B cell (primary cell): ENCODE measurements around the gene ST6GALNAC2. TPM values are rescaled to one million over a fixed set of nuclear protein-coding genes. Genes with fewer than 3 reads are reported as not detected.

Experiments
- ATAC-seq: fragments of 200-7000 bp; cut with Tn5 transposase; one replicate; pipeline ENCODE4 v1.10.0; 2021; ENCODE audit warnings: low read depth, mild to moderate bottlenecking, moderate number of reproducible peaks, moderate library complexity
- CTCF ChIA-PET: fragments of 350-600 bp; sonication (Branson Sonifier 250); formaldehyde crosslinking; loops from one replicate; lab custom pipeline; 2021; ENCODE audit warnings: antibody characterized with exemption, inconsistent platforms; lab: Charles Lee
- POLR2A ChIA-PET: fragments of 350-600 bp; sonication (Branson Sonifier 250); formaldehyde crosslinking; loops from one replicate; lab custom pipeline; 2021; ENCODE audit warnings: antibody characterized with exemption; lab: Charles Lee
- DNase-seq: peaks from one replicate; pipeline ENCODE4 v3.0.0; 2013
- H2AFZ ChIP-seq: 2 replicates; pipeline ENCODE4 v1.6.1; 2012; ENCODE audit warnings: mild to moderate bottlenecking, low read depth, low read length; ENCODE audit not compliant: insufficient read depth, poor library complexity, severe bottlenecking
- H3K27ac ChIP-seq, 2 donors: 1 replicate in 1 of 2; 2 replicates in 1 of 2; pipeline ENCODE4 v1.5.1; 2012 to 2013; ENCODE audit warnings: low read length in 2 of 2, mild to moderate bottlenecking in 2 of 2, moderate library complexity in 1 of 2
- H3K27me3 ChIP-seq, 4 experiments: fragments of 200-600 bp in 1 of 4; sonication (generic) in 1 of 4; replicated peaks in 1 of 4; 1 replicate in 2 of 4; 2 replicates in 2 of 4; pipeline versions ENCODE4 v1.6.1 to v1.7.0; 2013 to 2016; ENCODE audit warnings: low read length in 3 of 4, mild to moderate bottlenecking in 2 of 4, mixed read lengths in 1 of 4, moderate library complexity in 1 of 4; ENCODE audit not compliant: insufficient read depth in 4 of 4, control insufficient read depth in 3 of 4; ENCODE audit errors: control extremely low read depth in 1 of 4
- H3K36me3 ChIP-seq, 2 experiments: replicated peaks in 1 of 2; 1 replicate in 1 of 2; 2 replicates in 1 of 2; pipeline versions ENCODE4 v1.6.1 to v1.7.1; 2013; ENCODE audit warnings: low read length in 1 of 2; ENCODE audit not compliant: insufficient read depth in 2 of 2, control insufficient read depth in 1 of 2; ENCODE audit errors: control extremely low read depth in 1 of 2, extremely low read depth in 1 of 2
- H3K4me1 ChIP-seq, 2 donors: fragments of 200-600 bp in 1 of 2; sonication (generic) in 1 of 2; 1 replicate in 1 of 2; 2 replicates in 1 of 2; pipeline versions ENCODE4 v1.5.1 to v1.6.1; 2013 to 2017; ENCODE audit warnings: low read length in 2 of 2; ENCODE audit not compliant: control insufficient read depth in 2 of 2, insufficient read depth in 2 of 2
- H3K4me2 ChIP-seq: replicated peaks from 2 replicates; pipeline ENCODE3; 2012; ENCODE audit warnings: mild to moderate bottlenecking, low read depth, low read length; ENCODE audit not compliant: poor library complexity, severe bottlenecking
- H3K4me3 ChIP-seq, 5 experiments: fragments of 200-600 bp in 1 of 5; sonication (generic) in 1 of 5; 1 replicate in 3 of 5; 2 replicates in 2 of 5; pipeline versions ENCODE4 v1.5.1 to v1.7.0; 2011 to 2016; ENCODE audit warnings: low read length in 4 of 5, mild to moderate bottlenecking in 4 of 5, low read depth in 2 of 5, control low read depth in 1 of 5, moderate library complexity in 1 of 5; ENCODE audit not compliant: insufficient read depth in 1 of 5; ENCODE audit errors: control extremely low read depth in 1 of 5, extremely low read depth in 1 of 5
- H3K79me2 ChIP-seq: fragments of 200-600 bp; sonication (generic); one replicate; pipeline ENCODE4 v1.6.0; 2016; ENCODE audit warnings: low read length; ENCODE audit not compliant: control insufficient read depth, insufficient read depth
- H3K9ac ChIP-seq: fragments of 200-600 bp; sonication (generic); 2 replicates; pipeline ENCODE4 v1.6.1; 2017; ENCODE audit warnings: mild to moderate bottlenecking, low read length, moderate library complexity
- H3K9me3 ChIP-seq, 3 donors: one replicate each; pipeline versions ENCODE4 v1.6.1 to v1.7.1; 2013; ENCODE audit warnings: low read length in 2 of 3; ENCODE audit not compliant: control insufficient read depth in 2 of 3, insufficient read depth in 1 of 3; ENCODE audit errors: control extremely low read depth in 1 of 3
- H4K20me1 ChIP-seq: 2 replicates; pipeline ENCODE4 v1.6.0; 2012; ENCODE audit warnings: mild to moderate bottlenecking, low read length; ENCODE audit not compliant: insufficient read depth, control insufficient read depth, poor library complexity, severe bottlenecking
- H3K27ac Mint-ChIP-seq: one replicate; pipeline ENCODE4 v1.8.0; 2021; ENCODE audit warnings: mixed read lengths
- H3K27me3 Mint-ChIP-seq: one replicate; pipeline ENCODE4 v1.8.0; 2021; ENCODE audit warnings: mixed read lengths
- H3K4me1 Mint-ChIP-seq: one replicate; pipeline ENCODE4 v1.8.0; 2021; ENCODE audit warnings: mixed read lengths
- H3K4me3 Mint-ChIP-seq: one replicate; pipeline ENCODE4 v1.8.0; 2021; ENCODE audit warnings: mixed read lengths
- H3K9me3 Mint-ChIP-seq: one replicate; pipeline ENCODE4 v1.8.0; 2022; ENCODE audit warnings: mixed read lengths; ENCODE audit not compliant: insufficient read depth
- EZH2 ChIP-seq: IDR thresholded peaks from 2 replicates; pipeline ENCODE4 v1.6.1; 2012; ENCODE audit warnings: borderline replicate concordance, low read depth, mild to moderate bottlenecking, moderate library complexity, low read length; ENCODE audit not compliant: insufficient read depth, poor library complexity, severe bottlenecking
- WGBS: methylation state at CpG from one replicate; pipeline ENCODE4 v1.1.5; 2013; ENCODE audit warnings: missing lambda C conversion rate; ENCODE audit not compliant: insufficient coverage; 5-methylcytosine and 5-hydroxymethylcytosine counted together
- intact Hi-C: fragments of 100-400 bp; cut with micrococcal nuclease; formaldehyde crosslinking; loops from one replicate; pipeline ENCODE4 v1.10.0; 2022
- polyA plus RNA-seq: library from polyadenylated mRNA; depleted of rRNA; stranded (reverse); fragments of >200 nt; gene quantifications from 2 replicates; pipeline ENCODE4 v1.2.3, GENCODE V29; 2012
- total RNA-seq, 2 donors: library from RNA; stranded (reverse); fragments of 120-200 nt in 1 of 2; gene quantifications; 1 replicate in 1 of 2; 2 replicates in 1 of 2; pipeline versions ENCODE4 v1.2.3 to v1.2.4, GENCODE V29; 2013 to 2022
- TF ChIP-seq, protein P1 (sequence below): fragments of 200-600 bp; IDR thresholded peaks from one replicate; pipeline ENCODE4 v1.8.0; 2022; ENCODE audit warnings: antibody characterized with exemption, mild to moderate bottlenecking

The ST6GALNAC2 gene
- total and polyA plus RNA-seq, 2 donors (not counting 1 experiment from before 2014, with no cell fraction given) = 0.58 to 2.7 TPM

DNA sequence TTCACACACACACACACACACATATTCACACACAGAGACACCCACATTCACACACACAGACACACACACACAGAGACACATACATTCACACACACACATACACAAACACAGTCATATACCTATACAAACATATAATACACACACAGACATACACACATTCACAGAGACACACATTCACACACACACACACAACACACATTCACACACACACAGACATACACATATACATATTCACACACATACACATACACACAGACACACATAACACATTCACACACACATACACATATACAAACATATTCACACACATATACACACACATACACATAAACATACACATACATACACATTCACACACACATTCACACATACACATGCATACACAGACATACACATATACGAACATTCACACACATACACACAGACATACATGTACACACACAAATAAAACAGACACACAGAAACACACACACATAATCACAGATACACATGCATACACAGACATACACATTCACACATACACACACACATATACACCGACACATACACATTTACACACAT is 37.9 kb downstream of the ST6GALNAC2 start:
- H3K4me2 ChIP-seq = no peak overlapping the region
- no peak overlapping the region for H2AFZ ChIP-seq
- H3K27me3 ChIP-seq = peaks cover 0 to 7% (median 3%) of the 10 kb centered on the region in 4 experiments
- no peaks in the 10 kb centered on the region for H3K9me3 ChIP-seq
- Mint-ChIP-seq H3K27me3 (peaks cover 12% of the 10 kb centered on the region), H3K4me3 (no peak overlapping the region), H3K27ac (no peak overlapping the region), H3K9me3 (no peaks in the 10 kb centered on the region), H3K4me1 (peaks cover 7% of the 10 kb centered on the region)
- H3K4me3 ChIP-seq = no peak overlapping the region
- H3K36me3 ChIP-seq = peaks cover 0 to 3% of the 10 kb centered on the region in 2 experiments
- no peak overlapping the region for H3K9ac ChIP-seq
- POLR2A ChIA-PET = interaction anchor here (1.2 kb wide), 1 partner anchor 10 kb away, joined by 3 read pairs; no protein-coding TSS in a partner anchor
- WGBS = 91% methylated on average over 2 of the region's 2 CpGs
- no peaks in the 10 kb centered on the region for H4K20me1 ChIP-seq
- TF ChIP-seq, protein P1, sequence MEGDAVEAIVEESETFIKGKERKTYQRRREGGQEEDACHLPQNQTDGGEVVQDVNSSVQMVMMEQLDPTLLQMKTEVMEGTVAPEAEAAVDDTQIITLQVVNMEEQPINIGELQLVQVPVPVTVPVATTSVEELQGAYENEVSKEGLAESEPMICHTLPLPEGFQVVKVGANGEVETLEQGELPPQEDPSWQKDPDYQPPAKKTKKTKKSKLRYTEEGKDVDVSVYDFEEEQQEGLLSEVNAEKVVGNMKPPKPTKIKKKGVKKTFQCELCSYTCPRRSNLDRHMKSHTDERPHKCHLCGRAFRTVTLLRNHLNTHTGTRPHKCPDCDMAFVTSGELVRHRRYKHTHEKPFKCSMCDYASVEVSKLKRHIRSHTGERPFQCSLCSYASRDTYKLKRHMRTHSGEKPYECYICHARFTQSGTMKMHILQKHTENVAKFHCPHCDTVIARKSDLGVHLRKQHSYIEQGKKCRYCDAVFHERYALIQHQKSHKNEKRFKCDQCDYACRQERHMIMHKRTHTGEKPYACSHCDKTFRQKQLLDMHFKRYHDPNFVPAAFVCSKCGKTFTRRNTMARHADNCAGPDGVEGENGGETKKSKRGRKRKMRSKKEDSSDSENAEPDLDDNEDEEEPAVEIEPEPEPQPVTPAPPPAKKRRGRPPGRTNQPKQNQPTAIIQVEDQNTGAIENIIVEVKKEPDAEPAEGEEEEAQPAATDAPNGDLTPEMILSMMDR = no peak
- TF ChIP-seq EZH2 = no peak
- H3K79me2 ChIP-seq = no peaks in the 10 kb centered on the region
- no peak for DNase-seq
- intact Hi-C loops = loop anchor here (1.0 to 5.0 kb wide), 6 partner anchors 19 to 244 kb away; partner anchors contain the start of gene AANAT
- H3K27ac ChIP-seq = no peak overlapping the region
- no peak for ATAC-seq
- peaks cover 4 to 8% of the 10 kb centered on the region in 2 donors for H3K4me1 ChIP-seq
- CTCF ChIA-PET = interaction anchor here (0.8 to 5.6 kb wide), 15 partner anchors 9 to 89 kb away, joined by 3 to 156 read pairs (median 12); no protein-coding TSS in a partner anchor

DNA sequence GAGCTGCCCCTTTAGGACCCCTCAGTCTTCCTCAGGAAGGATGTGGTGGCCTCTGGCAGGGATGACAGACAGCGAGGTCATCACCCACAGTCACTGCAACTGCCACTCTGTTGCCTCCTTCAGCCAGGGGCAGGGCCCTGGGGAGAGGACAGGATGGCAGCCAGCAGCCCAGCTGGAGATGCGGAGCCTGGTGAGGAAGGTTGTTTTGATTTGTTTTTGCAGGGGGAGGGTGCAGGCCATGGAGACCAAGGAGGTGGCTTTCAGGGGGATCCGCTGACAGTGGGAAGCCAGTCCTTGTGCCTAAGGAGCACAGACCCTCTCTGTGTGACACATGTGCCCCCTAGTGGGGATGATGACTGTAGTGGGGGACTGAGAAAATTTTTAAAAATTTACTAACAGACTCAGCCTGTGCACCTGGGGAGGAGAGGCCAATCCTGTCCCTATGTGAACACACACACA is 38.4 kb downstream of the ST6GALNAC2 start:
- Histone ChIP-seq H3K4me3 (no peak overlapping the region), H3K9ac (no peak overlapping the region), H3K27ac (no peak overlapping the region), H3K27me3 (peaks cover 0 to 7% (median 3%) of the 10 kb centered on the region in 4 experiments), H3K9me3 (no peaks in the 10 kb centered on the region), H3K79me2 (no peaks in the 10 kb centered on the region), H4K20me1 (no peaks in the 10 kb centered on the region), H3K4me1 (peaks cover 4 to 8% of the 10 kb centered on the region in 2 donors), H2AFZ (no peak overlapping the region), H3K36me3 (peaks cover 0 to 3% of the 10 kb centered on the region in 2 experiments), H3K4me2 (no peak overlapping the region)
- Mint-ChIP-seq H3K27ac (no peak overlapping the region), H3K4me3 (no peak overlapping the region), H3K4me1 (peaks cover 7% of the 10 kb centered on the region), H3K27me3 (peaks cover 17% of the 10 kb centered on the region), H3K9me3 (no peaks in the 10 kb centered on the region)
- no peak for TF ChIP-seq EZH2
- TF ChIP-seq, protein P1 = peak; percentile 66
- WGBS = 11% methylated on average over 3 of the region's 3 CpGs
- ATAC-seq (peak; percentile 90), DNase-seq (peak; percentile 78)
- intact Hi-C loops = loop anchor here (1.0 to 5.0 kb wide), 6 partner anchors 19 to 244 kb away; partner anchors contain the start of gene AANAT
- CTCF ChIA-PET = interaction anchor here (0.7 to 5.6 kb wide), 23 partner anchors 8 to 242 kb away, joined by 3 to 156 read pairs (median 5); partner anchors contain the start of gene AANAT
- POLR2A ChIA-PET = interaction anchor here (0.8 to 1.2 kb wide), 4 partner anchors 10 to 31 kb away, joined by 3 read pairs; no protein-coding TSS in a partner anchor
